Caco-2 (cell line): ENCODE measurements around the gene CALM1. TPM values are rescaled to one million over a fixed set of nuclear protein-coding genes. Genes with fewer than 3 reads are reported as not detected.

Experiments
- BruUV-seq: library from RNA; stranded (reverse); fragments of 400-500 nt; replicated peaks from 2 replicates; lab custom pipeline; 2021; lab: Mats Ljungman, UMichigan
- CTCF ChIA-PET: fragments of 300-600 bp; sonication (Branson Sonifier 250); formaldehyde crosslinking; loops from one replicate; lab custom pipeline; 2022; ENCODE audit warnings: antibody characterized with exemption; lab: Charles Lee
- POLR2A ChIA-PET: fragments of 300-600 bp; sonication (Branson Sonifier 250); formaldehyde crosslinking; loops from one replicate; lab custom pipeline; 2022; ENCODE audit warnings: antibody characterized with exemption; lab: Charles Lee
- DNase-seq, 2 experiments: peaks; one replicate each; pipeline versions ENCODE4 v3.0.0 to v3.0.0-alpha.2; 2020 to 2022
- H3K27me3 ChIP-seq: replicated peaks from 2 replicates; pipeline ENCODE4 v1.6.0; 2011; ENCODE audit warnings: low read length; ENCODE audit not compliant: control insufficient read depth, insufficient read depth
- H3K36me3 ChIP-seq: 2 replicates; pipeline ENCODE4 v1.5.1; 2011; ENCODE audit warnings: low read length; ENCODE audit not compliant: control insufficient read depth, insufficient read depth
- H3K4me1 ChIP-seq: fragments of 250-450 bp; sonication (Bioruptor Pico); 2 replicates; pipeline ENCODE4 v1.5.1; 2020; ENCODE audit warnings: mild to moderate bottlenecking
- H3K4me3 ChIP-seq: 2 replicates; pipeline ENCODE4 v1.5.1; 2011; ENCODE audit warnings: low read depth, mild to moderate bottlenecking, control low read depth, low read length
- H3K9me3 ChIP-seq: fragments of 250-450 bp; sonication (Bioruptor Pico); 2 replicates; pipeline ENCODE4 v1.5.1; 2020; ENCODE audit warnings: mild to moderate bottlenecking, moderate library complexity
- H3K27ac Mint-ChIP-seq: one replicate; pipeline ENCODE4 v1.8.0; 2022; ENCODE audit warnings: mixed read lengths; ENCODE audit not compliant: unreplicated experiment
- H3K27me3 Mint-ChIP-seq: one replicate; pipeline ENCODE4 v1.8.0; 2022; ENCODE audit warnings: mixed read lengths; ENCODE audit not compliant: insufficient read depth, unreplicated experiment
- H3K36me3 Mint-ChIP-seq: one replicate; pipeline ENCODE4 v1.8.0; 2022; ENCODE audit warnings: mild to moderate bottlenecking, mixed read lengths; ENCODE audit not compliant: insufficient read depth, unreplicated experiment
- H3K4me1 Mint-ChIP-seq: one replicate; pipeline ENCODE4 v1.8.0; 2022; ENCODE audit warnings: low read depth, mixed read lengths; ENCODE audit not compliant: unreplicated experiment
- H3K4me3 Mint-ChIP-seq: one replicate; pipeline ENCODE4 v1.8.0; 2022; ENCODE audit warnings: mild to moderate bottlenecking, moderate library complexity, mixed read lengths; ENCODE audit not compliant: unreplicated experiment
- H3K9me3 Mint-ChIP-seq: one replicate; pipeline ENCODE4 v1.8.0; 2022; ENCODE audit warnings: mixed read lengths; ENCODE audit not compliant: unreplicated experiment
- CTCF ChIP-seq, 2 experiments: fragments of 200-600 bp in 1 of 2; IDR thresholded peaks; 1 replicate in 1 of 2; 2 replicates in 1 of 2; pipeline versions ENCODE4 v1.5.1 to v1.8.0; 2011 to 2022; ENCODE audit warnings: antibody characterized with exemption in 1 of 2, control low read depth in 1 of 2, inconsistent platforms in 1 of 2, low read depth in 1 of 2, low read length in 1 of 2, mild to moderate bottlenecking in 1 of 2, moderate library complexity in 1 of 2; ENCODE audit not compliant: insufficient read depth in 1 of 2, severe bottlenecking in 1 of 2, unreplicated experiment in 1 of 2
- intact Hi-C: fragments of 100-400 bp; cut with micrococcal nuclease; formaldehyde crosslinking; loops from one replicate; pipeline ENCODE4 v1.10.0; 2022; ENCODE audit not compliant: unreplicated experiment
- total RNA-seq: library from RNA; stranded (reverse); gene quantifications from 2 replicates; pipeline ENCODE4 v1.2.3, GENCODE V29; 2022

Gene CALM1
- total RNA-seq, 1 experiment from 2014 or later = 437 TPM

GRCh38 chr14:90383126-90383730 lies 13.6 kb upstream of the CALM1 start:
- Histone ChIP-seq H3K27me3 (no peaks in the 10 kb centered on the region), H3K4me3 (peak overlapping the region; percentile 60), H3K36me3 (no peaks in the 10 kb centered on the region), H3K9me3 (no peaks in the 10 kb centered on the region), H3K4me1 (peaks cover 22% of the 10 kb centered on the region)
- ChIA-PET POLR2A (interaction anchor here (0.6 to 1.8 kb wide), 10 partner anchors 14 to 1419 kb away, joined by 3 to 10 read pairs (median 6); partner anchors contain the start of gene CALM1), CTCF (interaction anchor here (0.6 to 3.7 kb wide), 6 partner anchors 14 to 375 kb away, joined by 4 to 14 read pairs (median 6); no protein-coding TSS in a partner anchor)
- no peak overlapping the region for H3K27ac Mint-ChIP-seq
- H3K4me3 Mint-ChIP-seq = no peak overlapping the region
- TF ChIP-seq CTCF (IDR thresholded peaks at IDR 0.05; ENCODE audit: insufficient read depth in 1 of 2, low read depth in 1 of 2, low read length in 1 of 2, severe bottlenecking in 1 of 2, unreplicated experiment in 1 of 2) = peak in 1 of 2 experiments; percentile 9
- no peaks in the 10 kb centered on the region for H3K9me3 Mint-ChIP-seq
- peak; percentile 99 for DNase-seq
- H3K36me3 Mint-ChIP-seq = no peaks in the 10 kb centered on the region
- peaks cover 7% of the 10 kb centered on the region for H3K4me1 Mint-ChIP-seq
- no TSS peak for BruUV-seq
- intact Hi-C loops = loop anchor here (1.0 to 5.0 kb wide), 4 partner anchors 13 to 96 kb away; partner anchors contain the start of gene NRDE2
- H3K27me3 Mint-ChIP-seq = no peaks in the 10 kb centered on the region

GRCh38 chr14:90383731-90384542 lies 12.9 kb upstream of the CALM1 start:
- BruUV-seq = TSS peak; percentile 84
- Mint-ChIP-seq H3K36me3 (no peaks in the 10 kb centered on the region), H3K4me1 (peaks cover 11% of the 10 kb centered on the region), H3K27ac (no peak overlapping the region), H3K27me3 (no peaks in the 10 kb centered on the region), H3K4me3 (no peak overlapping the region), H3K9me3 (no peaks in the 10 kb centered on the region)
- ChIA-PET POLR2A (interaction anchor here (0.6 to 1.8 kb wide), 11 partner anchors 13 to 1418 kb away, joined by 3 to 9 read pairs (median 5); partner anchors contain the start of gene CALM1), CTCF (interaction anchor here (0.6 to 3.7 kb wide), 6 partner anchors 15 to 313 kb away, joined by 4 to 14 read pairs (median 6); no protein-coding TSS in a partner anchor)
- Histone ChIP-seq H3K4me1 (peaks cover 22% of the 10 kb centered on the region), H3K36me3 (no peaks in the 10 kb centered on the region), H3K4me3 (peak overlapping the region; percentile 60), H3K27me3 (no peaks in the 10 kb centered on the region), H3K9me3 (no peaks in the 10 kb centered on the region)
- TF ChIP-seq CTCF (IDR thresholded peaks at IDR 0.05; ENCODE audit: insufficient read depth in 1 of 2, low read depth in 1 of 2, low read length in 1 of 2, severe bottlenecking in 1 of 2, unreplicated experiment in 1 of 2) = no peak
- DNase-seq = peak in 1 of 2 experiments; percentile 68
- intact Hi-C loops = loop anchor here (1.0 to 5.0 kb wide), 4 partner anchors 12 to 97 kb away; partner anchors contain the start of gene NRDE2

GRCh38 chr14:90384543-90384911 lies 12.3 kb upstream of the CALM1 start:
- H3K27me3 Mint-ChIP-seq = no peaks in the 10 kb centered on the region
- no peaks in the 10 kb centered on the region for H3K36me3 Mint-ChIP-seq
- ChIA-PET POLR2A (interaction anchor here (0.6 to 1.8 kb wide), 5 partner anchors 13 to 428 kb away, joined by 3 to 7 read pairs (median 6); partner anchors contain the start of gene CALM1), CTCF (interaction anchor here (0.9 to 3.7 kb wide), 4 partner anchors 15 to 312 kb away, joined by 4 to 14 read pairs (median 6); no protein-coding TSS in a partner anchor)
- no peaks in the 10 kb centered on the region for H3K27me3 ChIP-seq
- peaks cover 7% of the 10 kb centered on the region for H3K4me1 Mint-ChIP-seq
- DNase-seq = no peak
- H3K4me3 ChIP-seq = peak overlapping the region; percentile 60
- intact Hi-C loops = loop anchor here (5.0 kb wide), 1 partner anchor 97 kb away; no protein-coding TSS in a partner anchor
- H3K9me3 Mint-ChIP-seq = no peaks in the 10 kb centered on the region
- TF ChIP-seq CTCF (IDR thresholded peaks at IDR 0.05; ENCODE audit: insufficient read depth in 1 of 2, low read depth in 1 of 2, low read length in 1 of 2, severe bottlenecking in 1 of 2, unreplicated experiment in 1 of 2) = no peak
- H3K9me3 ChIP-seq = no peaks in the 10 kb centered on the region
- H3K4me1 ChIP-seq = peaks cover 22% of the 10 kb centered on the region
- H3K27ac Mint-ChIP-seq = no peak overlapping the region
- no TSS peak for BruUV-seq
- H3K36me3 ChIP-seq = no peaks in the 10 kb centered on the region
- H3K4me3 Mint-ChIP-seq = no peak overlapping the region
